ENCODE results near the gene PCDHGB7. TPM values are rescaled to one million over a fixed set of nuclear protein-coding genes. Genes with fewer than 3 reads are reported as not detected.
"Not testable (repeated sequence)": the region's sequence is repeated elsewhere in the genome, so short reads cannot be mapped to it uniquely, and the experiment has no call there.

The PCDHGB7 gene
- total and polyA plus RNA-seq, 7 donors, result 0.60 to 19.4 (median 16.3) TPM; not detected in 1

GRCh38 chr5:141384471-141385267 lies 32.8 kb upstream of the PCDHGB7 start:
- intact Hi-C loops (cut with DNase I), result no loop called here
- peaks cover 0 to 6% (median 0%) of the 10 kb centered on the region in 4 donors for H3K36me3 ChIP-seq
- 58 to 71% methylated on average over 43 of the region's 43 CpGs for WGBS, 2 donors
- H3K27ac ChIP-seq, result no peak overlapping the region
- peaks cover 0 to 9% (median 0%) of the 10 kb centered on the region in 3 donors for H3K27me3 ChIP-seq
- DNase-seq, result no peak
- peaks cover 37 to 89% (median 73%) of the 10 kb centered on the region in 4 donors for H3K9me3 ChIP-seq
- TF ChIP-seq, protein P1, sequence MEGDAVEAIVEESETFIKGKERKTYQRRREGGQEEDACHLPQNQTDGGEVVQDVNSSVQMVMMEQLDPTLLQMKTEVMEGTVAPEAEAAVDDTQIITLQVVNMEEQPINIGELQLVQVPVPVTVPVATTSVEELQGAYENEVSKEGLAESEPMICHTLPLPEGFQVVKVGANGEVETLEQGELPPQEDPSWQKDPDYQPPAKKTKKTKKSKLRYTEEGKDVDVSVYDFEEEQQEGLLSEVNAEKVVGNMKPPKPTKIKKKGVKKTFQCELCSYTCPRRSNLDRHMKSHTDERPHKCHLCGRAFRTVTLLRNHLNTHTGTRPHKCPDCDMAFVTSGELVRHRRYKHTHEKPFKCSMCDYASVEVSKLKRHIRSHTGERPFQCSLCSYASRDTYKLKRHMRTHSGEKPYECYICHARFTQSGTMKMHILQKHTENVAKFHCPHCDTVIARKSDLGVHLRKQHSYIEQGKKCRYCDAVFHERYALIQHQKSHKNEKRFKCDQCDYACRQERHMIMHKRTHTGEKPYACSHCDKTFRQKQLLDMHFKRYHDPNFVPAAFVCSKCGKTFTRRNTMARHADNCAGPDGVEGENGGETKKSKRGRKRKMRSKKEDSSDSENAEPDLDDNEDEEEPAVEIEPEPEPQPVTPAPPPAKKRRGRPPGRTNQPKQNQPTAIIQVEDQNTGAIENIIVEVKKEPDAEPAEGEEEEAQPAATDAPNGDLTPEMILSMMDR (IDR thresholded peaks at IDR 0.05), result no peak
- TF ChIP-seq EP300 (IDR thresholded peaks at IDR 0.05) (no peak), POLR2AphosphoS5 (IDR thresholded peaks at IDR 0.05) (no peak), POLR2A (IDR thresholded peaks at IDR 0.05) (no peak)
- H3K4me3 ChIP-seq, result no peak overlapping the region
- H3K4me1 ChIP-seq, result no peaks in the 10 kb centered on the region

DNA sequence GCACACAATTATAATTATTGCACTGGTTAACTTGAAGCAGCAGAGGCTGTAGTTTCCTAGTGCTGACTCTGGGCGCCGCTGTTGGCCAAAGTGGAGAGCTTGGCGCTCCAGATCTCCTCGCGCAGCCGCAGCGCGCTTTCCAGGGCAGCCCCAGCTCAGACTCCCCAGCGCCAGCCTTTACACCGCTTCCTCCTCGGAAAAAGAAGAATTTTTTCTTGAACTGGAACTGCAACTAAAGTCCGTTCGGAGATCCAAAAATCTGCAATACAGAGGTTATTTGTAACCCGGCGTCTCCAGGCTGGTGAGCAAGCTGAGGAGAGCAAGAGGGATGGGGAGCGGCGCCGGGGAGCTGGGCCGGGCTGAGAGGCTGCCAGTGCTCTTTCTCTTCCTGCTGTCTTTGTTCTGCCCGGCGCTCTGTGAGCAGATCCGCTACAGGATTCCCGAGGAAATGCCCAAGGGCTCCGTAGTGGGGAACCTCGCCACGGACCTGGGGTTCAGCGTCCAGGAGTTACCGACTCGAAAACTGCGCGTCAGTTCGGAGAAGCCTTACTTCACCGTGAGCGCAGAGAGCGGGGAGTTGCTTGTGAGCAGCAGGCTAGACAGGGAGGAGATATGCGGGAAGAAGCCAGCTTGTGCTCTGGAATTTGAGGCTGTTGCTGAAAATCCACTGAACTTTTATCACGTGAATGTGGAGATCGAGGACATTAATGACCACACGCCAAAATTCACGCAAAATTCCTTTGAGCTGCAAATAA lies 29.7 kb upstream of the PCDHGB7 start, which contains the start of gene PCDHGB4:
Gene PCDHGB4, plus strand, starts transcription at position 142 of the 755 bp plus-strand sequence. Its CDS starts 187 bp downstream, at position 329.
- H3K27ac ChIP-seq; intact Hi-C loops (cut with DNase I); H3K4me3 ChIP-seq; DNase-seq; H3K27me3 ChIP-seq; H3K36me3 ChIP-seq; H3K4me1 ChIP-seq: not testable (repeated sequence)
- WGBS, 2 donors, result 17 to 42% methylated on average over 21 to 22 of the region's 40 CpGs
- TF ChIP-seq, protein P1 (IDR thresholded peaks at IDR 0.05), result peak in 1 of 4 experiments; percentile 13
- H3K9me3 ChIP-seq, result peaks cover 39 to 95% (median 73%) of the 10 kb centered on the region in 4 donors

DNA sequence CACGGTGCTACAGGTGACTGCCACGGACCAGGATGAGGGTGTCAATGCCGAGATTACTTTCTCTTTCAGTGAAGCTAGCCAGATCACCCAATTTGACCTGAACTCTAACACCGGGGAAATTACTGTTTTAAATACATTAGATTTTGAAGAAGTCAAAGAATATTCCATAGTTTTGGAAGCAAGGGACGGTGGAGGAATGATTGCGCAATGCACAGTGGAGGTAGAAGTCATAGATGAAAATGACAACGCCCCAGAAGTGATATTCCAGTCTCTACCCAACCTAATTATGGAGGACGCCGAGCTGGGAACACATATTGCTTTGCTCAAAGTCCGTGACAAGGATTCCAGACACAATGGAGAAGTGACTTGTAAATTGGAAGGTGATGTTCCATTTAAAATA lies 28.8 kb upstream of the PCDHGB7 start:
- no peak overlapping the region for H3K27ac ChIP-seq
- intact Hi-C loops (cut with DNase I), result no loop called here
- H3K4me3 ChIP-seq, result no peak overlapping the region
- no peak for DNase-seq
- H3K4me1 ChIP-seq, result no peaks in the 10 kb centered on the region
- WGBS, 2 donors, result 51 to 64% methylated on average over 10 of the region's 10 CpGs
- peaks cover 40 to 95% (median 73%) of the 10 kb centered on the region in 4 donors for H3K9me3 ChIP-seq
- peaks cover 0 to 6% (median 0%) of the 10 kb centered on the region in 4 donors for H3K36me3 ChIP-seq
- H3K27me3 ChIP-seq, result peaks cover 0 to 12% (median 0%) of the 10 kb centered on the region in 3 donors
- TF ChIP-seq, protein P1 (IDR thresholded peaks at IDR 0.05), result no peak
- no peak for TF ChIP-seq POLR2AphosphoS5 (IDR thresholded peaks at IDR 0.05)
- no peak for TF ChIP-seq POLR2A (IDR thresholded peaks at IDR 0.05)
- TF ChIP-seq EP300 (IDR thresholded peaks at IDR 0.05), result no peak

GRCh38 chr5:141389153-141390042 lies 28.1 kb upstream of the PCDHGB7 start:
- Histone ChIP-seq H3K4me1 (no peaks in the 10 kb centered on the region), H3K9me3 (peaks cover 37 to 95% (median 72%) of the 10 kb centered on the region in 4 donors), H3K4me3 (no peak overlapping the region), H3K36me3 (peaks cover 0 to 6% (median 0%) of the 10 kb centered on the region in 4 donors), H3K27me3 (peaks cover 0 to 17% (median 0%) of the 10 kb centered on the region in 3 donors), H3K27ac (no peak overlapping the region)
- DNase-seq, result no peak
- 45 to 73% methylated on average over 77 of the region's 77 CpGs for WGBS, 2 donors
- TF ChIP-seq, protein P1 (IDR thresholded peaks at IDR 0.05), result no peak
- TF ChIP-seq POLR2AphosphoS5 (IDR thresholded peaks at IDR 0.05), result no peak
- TF ChIP-seq POLR2A (IDR thresholded peaks at IDR 0.05), result no peak
- no peak for TF ChIP-seq EP300 (IDR thresholded peaks at IDR 0.05)
- intact Hi-C loops (cut with DNase I), result no loop called here

Data from sigmoid colon (tissue), 7 donors.